Mucosa of descending colon (tissue), 3 donors: ENCODE measurements around the gene GCNT2. TPM values are rescaled to one million over a fixed set of nuclear protein-coding genes. Genes with fewer than 3 reads are reported as not detected.
"Not testable (repeated sequence)": the region's sequence is repeated elsewhere in the genome, so short reads cannot be mapped to it uniquely, and the experiment has no call there.

Experiments used
- ATAC-seq: fragments of 200-7000 bp; cut with Tn5 transposase; one replicate; pipeline ENCODE4 v1.9.1; 2020; ENCODE audit warnings: mild to moderate bottlenecking, moderate library complexity
- DNase-seq, 3 donors: peaks; one replicate each; pipeline ENCODE4 v3.0.0-alpha.2; 2020
- H3K36me3 ChIP-seq: fragments of 200-600 bp; one replicate; pipeline ENCODE4 v1.8.0; 2021; ENCODE audit warnings: low read depth, mild to moderate bottlenecking
- H3K4me1 ChIP-seq: fragments of 200-600 bp; one replicate; pipeline ENCODE4 v1.8.0; 2021; ENCODE audit warnings: low read depth, mild to moderate bottlenecking
- H3K4me3 ChIP-seq: fragments of 200-600 bp; one replicate; pipeline ENCODE4 v1.8.0; 2021; ENCODE audit warnings: mild to moderate bottlenecking
- H3K9me3 ChIP-seq: fragments of 200-600 bp; one replicate; pipeline ENCODE4 v1.8.0; 2021; ENCODE audit warnings: mild to moderate bottlenecking
- CTCF ChIP-seq: fragments of 200-600 bp; IDR thresholded peaks from one replicate; pipeline ENCODE4 v1.8.0; 2022; ENCODE audit warnings: antibody characterized with exemption, mild to moderate bottlenecking
- intact Hi-C, 2 donors: fragments of 100-400 bp; cut with DNase I in 1 of 2; cut with micrococcal nuclease in 1 of 2; formaldehyde crosslinking; loops; one replicate each; pipeline versions ENCODE4 v1.11.0 to v1.11.1; 2022; cut with DNase I, micrococcal nuclease
- total RNA-seq, 3 donors: library from RNA; stranded (reverse); fragmentation: NEBNext Ultra II Directional in 2 of 3; extraction: Animal tissue kit (Norgen Biotek cat#: 25700) in 2 of 3; gene quantifications; one replicate each; pipeline versions ENCODE4 v1.2.1 to v1.2.4, GENCODE V29; 2021 to 2023
- donor health status: DM: no; HTN: no; CAD: no; lungs with moderate emphysema.
- donor health status: DM: no; HTN: no; CAD: no.
- donor health status: DM: no; HTN: yes; CAD: no.

Gene GCNT2
- total RNA-seq, 3 donors from 2014 or later, result 11.7 to 22.3 (median 19.8) TPM

- intact Hi-C loops, result no loop called here
These were observed 44.8 kb downstream of the GCNT2 start for GRCh38 chr6:10565913-10566312.

GRCh38 chr6:10567256-10568026 is 46.3 kb downstream of the GCNT2 start:
- no peak for TF ChIP-seq CTCF
- Histone ChIP-seq H3K9me3 (no peaks in the 10 kb centered on the region), H3K4me3 (no peak overlapping the region), H3K36me3 (no peaks in the 10 kb centered on the region), H3K4me1 (peaks cover 5% of the 10 kb centered on the region)
- DNase-seq, result no peak
- intact Hi-C loops, result no loop called here
- no peak for ATAC-seq

More at GRCh38 chr6:10565913-10566312, 44.8 kb downstream of the GCNT2 start:
- no peak for ATAC-seq
- DNase-seq, result no peak
- Histone ChIP-seq H3K9me3 (no peaks in the 10 kb centered on the region), H3K36me3 (no peaks in the 10 kb centered on the region), H3K4me3 (no peak overlapping the region), H3K4me1 (peaks cover 5% of the 10 kb centered on the region)
- no peak for TF ChIP-seq CTCF

- Histone ChIP-seq H3K36me3 (no peaks in the 10 kb centered on the region), H3K4me1 (peaks cover 5% of the 10 kb centered on the region), H3K9me3 (no peaks in the 10 kb centered on the region), H3K4me3 (no peak overlapping the region)
- TF ChIP-seq CTCF, result no peak
- DNase-seq (no peak), ATAC-seq (no peak)
- intact Hi-C loops, result no loop called here
These were observed 48.4 kb downstream of the GCNT2 start for GRCh38 chr6:10569392-10570127.

GRCh38 chr6:10575519-10575918 is 54.4 kb downstream of the GCNT2 start:
- intact Hi-C loops, result not testable (repeated sequence)

GRCh38 chr6:10576226-10576625 is 55.1 kb downstream of the GCNT2 start:
- no peak for DNase-seq
- no peak for ATAC-seq
- Histone ChIP-seq H3K9me3 (no peaks in the 10 kb centered on the region), H3K36me3 (no peaks in the 10 kb centered on the region), H3K4me3 (no peak overlapping the region), H3K4me1 (no peaks in the 10 kb centered on the region)
- TF ChIP-seq CTCF, result no peak
- intact Hi-C loops, result no loop called here

More at GRCh38 chr6:10575519-10575918, 54.4 kb downstream of the GCNT2 start:
- not testable (repeated sequence) for DNase-seq, ATAC-seq, H3K36me3 ChIP-seq, H3K4me1 ChIP-seq, H3K4me3 ChIP-seq, H3K9me3 ChIP-seq

- no peaks in the 10 kb centered on the region for H3K9me3 ChIP-seq
- no peaks in the 10 kb centered on the region for H3K36me3 ChIP-seq
- DNase-seq (no peak), ATAC-seq (no peak)
- intact Hi-C loops, result no loop called here
- no peak for TF ChIP-seq CTCF
- no peaks in the 10 kb centered on the region for H3K4me1 ChIP-seq
- no peak overlapping the region for H3K4me3 ChIP-seq
These were observed 56.0 kb downstream of the GCNT2 start for GRCh38 chr6:10577112-10577511.
